Measurements from ENCODE around the gene ZNF48.

GRCh38 chr16:30417529-30418349 is 22.5 kb downstream of the ZNF48 start:
- TF ChIP-seq CTCF (IDR thresholded peaks at IDR 0.05) = peak in 4 of 5 experiments; percentile 9 to 44 (median 16)
- TF ChIP-seq POLR2A (IDR thresholded peaks at IDR 0.05) = peak; percentile 65
- no peak for TF ChIP-seq EP300 (IDR thresholded peaks at IDR 0.05; ENCODE audit: low read depth)

Measured in transverse colon (tissue), 3 donors.